ENCODE measurements around the gene RSKR. TPM values are rescaled to one million over a fixed set of nuclear protein-coding genes. Genes with fewer than 3 reads are reported as not detected.
A peak's percentile ranks its signal among the peaks of the same experiment; 100 is the strongest.
"Not testable (repeated sequence)": the region's sequence is repeated elsewhere in the genome, so short reads cannot be mapped to it uniquely, and the experiment has no call there.

RSKR gene
- total RNA-seq, 4 donors from 2014 or later = 3.1 to 9.9 (median 7.7) TPM

- intact Hi-C loops (cut with DNase I) = loop anchor here (10.0 kb wide), 1 partner anchor 118 kb away; no protein-coding TSS in a partner anchor
- no peak for DNase-seq
- TF ChIP-seq, protein P1, sequence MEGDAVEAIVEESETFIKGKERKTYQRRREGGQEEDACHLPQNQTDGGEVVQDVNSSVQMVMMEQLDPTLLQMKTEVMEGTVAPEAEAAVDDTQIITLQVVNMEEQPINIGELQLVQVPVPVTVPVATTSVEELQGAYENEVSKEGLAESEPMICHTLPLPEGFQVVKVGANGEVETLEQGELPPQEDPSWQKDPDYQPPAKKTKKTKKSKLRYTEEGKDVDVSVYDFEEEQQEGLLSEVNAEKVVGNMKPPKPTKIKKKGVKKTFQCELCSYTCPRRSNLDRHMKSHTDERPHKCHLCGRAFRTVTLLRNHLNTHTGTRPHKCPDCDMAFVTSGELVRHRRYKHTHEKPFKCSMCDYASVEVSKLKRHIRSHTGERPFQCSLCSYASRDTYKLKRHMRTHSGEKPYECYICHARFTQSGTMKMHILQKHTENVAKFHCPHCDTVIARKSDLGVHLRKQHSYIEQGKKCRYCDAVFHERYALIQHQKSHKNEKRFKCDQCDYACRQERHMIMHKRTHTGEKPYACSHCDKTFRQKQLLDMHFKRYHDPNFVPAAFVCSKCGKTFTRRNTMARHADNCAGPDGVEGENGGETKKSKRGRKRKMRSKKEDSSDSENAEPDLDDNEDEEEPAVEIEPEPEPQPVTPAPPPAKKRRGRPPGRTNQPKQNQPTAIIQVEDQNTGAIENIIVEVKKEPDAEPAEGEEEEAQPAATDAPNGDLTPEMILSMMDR (IDR thresholded peaks at IDR 0.05) = peak in 4 of 6 experiments; percentile 20 to 50 (median 46)
- no peak for TF ChIP-seq POLR2A (IDR thresholded peaks at IDR 0.05)
- Histone ChIP-seq H3K27ac (no peak overlapping the region), H3K4me1 (no peaks in the 10 kb centered on the region), H3K27me3 (no peaks in the 10 kb centered on the region), H3K9me3 (no peaks in the 10 kb centered on the region), H3K36me3 (peaks cover 28 to 85% (median 37%) of the 10 kb centered on the region in 3 donors), H3K4me3 (no peak overlapping the region)
- WGBS, 2 donors = 65 to 75% methylated on average over 5 to 6 of the region's 6 CpGs
These were observed 781 bp downstream of the RSKR start for GRCh38 chr17:28612936-28613872.

DNA sequence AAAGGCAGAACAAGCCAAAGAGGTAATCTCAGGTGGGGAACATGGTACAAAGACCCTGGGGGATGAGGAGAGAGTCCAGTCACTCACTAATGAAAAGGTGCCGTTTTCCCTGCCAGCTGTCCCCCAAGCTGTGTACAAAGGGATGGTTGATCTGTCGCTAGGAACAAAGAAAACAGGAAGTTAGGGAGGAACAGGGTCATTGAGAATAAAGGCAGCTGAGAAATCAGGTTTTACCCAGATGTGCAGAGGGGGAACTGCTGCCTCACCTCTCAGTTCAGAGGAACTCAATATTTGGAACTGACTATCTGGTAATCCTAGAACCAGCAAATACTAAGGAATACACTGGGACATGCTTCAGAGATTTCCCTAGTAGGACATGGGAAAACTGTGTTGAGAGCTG lies 1.5 kb downstream of the RSKR start:
- H3K27ac ChIP-seq = no peak overlapping the region
- 54 to 56% methylated on average over 2 of the region's 2 CpGs for WGBS, 2 donors
- peaks cover 28 to 78% (median 31%) of the 10 kb centered on the region in 3 donors for H3K36me3 ChIP-seq
- no peak for DNase-seq
- H3K27me3 ChIP-seq = no peaks in the 10 kb centered on the region
- intact Hi-C loops (cut with DNase I) = loop anchor here (10.0 kb wide), 1 partner anchor 118 kb away; no protein-coding TSS in a partner anchor
- H3K9me3 ChIP-seq = no peaks in the 10 kb centered on the region
- H3K4me3 ChIP-seq = no peak overlapping the region
- TF ChIP-seq POLR2A (IDR thresholded peaks at IDR 0.05) = no peak
- TF ChIP-seq, protein P1 (IDR thresholded peaks at IDR 0.05) = no peak
- H3K4me1 ChIP-seq = no peaks in the 10 kb centered on the region

- Histone ChIP-seq H3K4me3 (no peak overlapping the region), H3K4me1 (no peaks in the 10 kb centered on the region), H3K36me3 (peaks cover 7 to 57% (median 11%) of the 10 kb centered on the region in 3 donors), H3K27me3 (no peaks in the 10 kb centered on the region), H3K9me3 (no peaks in the 10 kb centered on the region), H3K27ac (no peak overlapping the region)
- 85 to 86% methylated on average over 8 of the region's 8 CpGs for WGBS, 2 donors
- TF ChIP-seq, protein P1 (IDR thresholded peaks at IDR 0.05) = no peak
- TF ChIP-seq POLR2A (IDR thresholded peaks at IDR 0.05) = no peak
- no peak for DNase-seq
- intact Hi-C loops (cut with DNase I) = loop anchor here (10.0 kb wide), 1 partner anchor 116 kb away; no protein-coding TSS in a partner anchor
These were observed 3.6 kb downstream of the RSKR start for GRCh38 chr17:28610376-28610775.

- H3K4me1 ChIP-seq = peaks cover 4 to 12% (median 8%) of the 10 kb centered on the region in 3 donors
- H3K36me3 ChIP-seq; H3K27me3 ChIP-seq; H3K4me3 ChIP-seq; DNase-seq; H3K9me3 ChIP-seq; intact Hi-C loops (cut with DNase I); H3K27ac ChIP-seq: not testable (repeated sequence)
- no CpG with 5 or more reads among the region's 31 CpGs for WGBS, 2 donors
These were observed 10.0 kb downstream of the RSKR start for GRCh38 chr17:28604031-28604430.

GRCh38 chr17:28599311-28600184 lies 14.4 kb downstream of the RSKR start:
- no peak for TF ChIP-seq POLR2A (IDR thresholded peaks at IDR 0.05)
- TF ChIP-seq, protein P1 (IDR thresholded peaks at IDR 0.05) = no peak
- Histone ChIP-seq H3K27me3 (no peaks in the 10 kb centered on the region), H3K36me3 (no peaks in the 10 kb centered on the region), H3K9me3 (no peaks in the 10 kb centered on the region), H3K27ac (peak overlapping the region; percentile 93 to 98 (median 96)), H3K4me3 (peak overlapping the region; percentile 52 to 83 (median 72)), H3K4me1 (peaks cover 13 to 29% (median 18%) of the 10 kb centered on the region in 3 donors)
- 7 to 9% methylated on average over 21 to 31 of the region's 40 CpGs for WGBS, 2 donors
- DNase-seq = no peak
- intact Hi-C loops (cut with DNase I) = no loop called here
